DMS53 treated with DMSO at 0.1 percent for 48 hours (cell line): ENCODE measurements around the gene PAX3.
A peak's percentile ranks its signal among the peaks of the same experiment; 100 is the strongest.

Source experiments
- DNase-seq: peaks from one replicate; lab custom pipeline; 2025; ENCODE audit not compliant: unreplicated experiment; lab: John Stamatoyannopoulos, UW

PAX3 gene

GRCh38 chr2:222298311-222299150 is at the start of gene PAX3:
Gene PAX3 (minus strand): TSS chr2:222298998. CDS start chr2:222298615, 383 bp downstream.
- no peak for DNase-seq

GRCh38 chr2:222341331-222341730 is 42.5 kb upstream of the PAX3 start:
- no peak for DNase-seq

DNA sequence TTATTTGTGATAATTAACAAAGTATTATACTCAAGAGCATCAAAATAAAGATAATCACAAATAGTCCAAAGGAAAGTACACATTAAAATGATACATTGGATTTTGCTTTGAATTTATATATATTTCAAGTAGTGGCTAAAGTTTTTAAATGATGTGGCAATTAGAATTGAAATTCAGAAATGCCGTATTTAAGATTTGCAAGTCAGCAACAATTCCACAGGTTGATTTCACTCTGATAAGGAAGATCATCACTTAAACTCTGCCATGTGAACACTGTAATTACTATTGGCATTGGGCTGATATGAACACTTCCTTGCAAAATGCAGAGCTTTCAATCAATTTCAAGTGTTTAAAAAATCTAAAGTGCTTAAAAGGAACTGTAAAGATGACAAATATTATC is 39.6 kb upstream of the PAX3 start:
- DNase-seq = no peak

- DNase-seq = no peak
These were observed 38.1 kb upstream of the PAX3 start for GRCh38 chr2:222336931-222337330.

GRCh38 chr2:222336442-222336841 is 37.6 kb upstream of the PAX3 start:
- DNase-seq = no peak

- no peak for DNase-seq
These were observed 36.1 kb upstream of the PAX3 start for GRCh38 chr2:222334914-222335313.

DNA sequence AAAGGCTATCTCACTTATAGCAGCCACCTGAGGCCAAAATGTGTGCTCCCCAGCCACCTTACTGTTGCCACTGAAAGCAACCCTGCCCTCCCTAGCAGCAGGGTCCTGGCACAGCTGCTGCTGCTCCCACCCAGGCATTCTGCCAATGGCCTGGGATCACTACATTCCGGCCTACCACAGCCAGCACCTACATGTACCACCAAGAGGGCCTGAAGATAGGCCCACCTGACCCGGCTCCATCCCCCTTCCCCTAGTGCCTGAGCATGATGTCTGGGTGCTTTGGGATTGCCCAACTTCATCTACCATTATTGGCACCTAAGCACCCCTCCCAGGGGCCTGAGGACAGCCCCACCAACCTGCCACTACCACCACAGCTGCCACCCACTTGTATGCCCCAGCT is 34.6 kb upstream of the PAX3 start:
- DNase-seq = no peak

- no peak for DNase-seq
These were observed 33.3 kb upstream of the PAX3 start for GRCh38 chr2:222332116-222332515.

DNA sequence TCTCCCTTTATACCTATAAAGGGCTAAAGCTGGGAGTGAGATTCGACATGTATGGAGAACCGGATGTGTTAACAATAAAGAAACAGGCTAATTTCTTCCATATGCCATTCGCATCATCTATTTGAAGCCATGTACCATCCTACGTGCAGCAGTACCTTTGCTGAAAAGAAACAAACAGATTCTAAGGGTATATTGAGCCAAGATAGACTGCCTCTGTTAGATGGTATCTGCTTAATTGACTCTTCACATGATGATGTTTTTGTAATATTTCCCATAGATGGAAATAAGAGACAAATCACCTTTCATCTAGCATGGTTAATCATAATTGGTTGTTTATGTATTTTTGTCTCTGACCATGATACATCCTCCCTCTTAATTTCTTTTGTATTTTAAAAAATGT is 32.1 kb upstream of the PAX3 start:
- DNase-seq = no peak

- DNase-seq = no peak
These were observed 23.4 kb upstream of the PAX3 start for GRCh38 chr2:222322236-222322635.

DNA sequence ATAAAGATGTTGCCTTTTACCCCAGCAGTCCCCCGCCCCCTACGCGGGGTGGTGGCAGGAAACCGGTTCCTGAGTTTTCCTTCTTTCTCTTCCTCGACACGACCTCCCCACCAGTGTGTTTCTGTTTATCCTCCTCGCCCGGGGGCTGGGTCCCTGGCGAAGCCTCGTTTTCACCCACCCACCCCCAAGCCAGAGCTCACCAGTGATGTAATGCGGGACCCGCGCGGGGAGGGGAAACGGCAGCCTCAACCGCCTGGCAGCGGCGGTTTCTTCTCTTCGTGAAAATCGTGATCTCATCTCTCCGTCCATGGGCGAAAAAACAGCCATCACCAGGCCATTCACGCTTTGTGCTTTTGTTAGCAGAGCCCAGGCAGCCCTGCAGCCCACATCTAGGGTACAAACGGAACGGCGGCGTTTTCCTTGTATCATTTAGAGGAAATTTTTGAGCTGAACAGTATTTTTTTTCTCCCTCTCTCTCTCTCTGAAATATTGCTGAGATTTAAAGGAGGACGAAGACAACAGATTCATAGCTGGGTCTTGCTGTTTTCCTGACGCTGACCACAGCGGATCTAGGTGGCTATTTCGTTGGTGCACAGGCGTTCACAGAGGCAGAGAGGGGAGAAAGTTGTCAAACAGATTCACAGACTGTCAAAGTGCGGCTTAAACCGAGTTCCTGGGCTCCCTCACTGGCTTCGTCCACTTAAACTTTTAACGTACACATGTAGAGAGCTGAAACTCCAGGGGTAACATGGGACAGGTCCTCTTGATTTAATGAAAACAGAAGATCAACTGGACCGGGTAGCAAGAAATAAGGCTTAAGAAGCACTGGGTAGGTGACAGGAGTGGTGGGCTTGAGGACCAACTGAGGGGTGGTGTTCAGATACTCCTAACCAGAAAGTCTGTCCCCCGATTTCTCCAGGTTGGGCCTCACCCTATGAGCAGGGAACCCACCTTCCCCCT is 21.9 kb upstream of the PAX3 start:
- no peak for DNase-seq

DNA sequence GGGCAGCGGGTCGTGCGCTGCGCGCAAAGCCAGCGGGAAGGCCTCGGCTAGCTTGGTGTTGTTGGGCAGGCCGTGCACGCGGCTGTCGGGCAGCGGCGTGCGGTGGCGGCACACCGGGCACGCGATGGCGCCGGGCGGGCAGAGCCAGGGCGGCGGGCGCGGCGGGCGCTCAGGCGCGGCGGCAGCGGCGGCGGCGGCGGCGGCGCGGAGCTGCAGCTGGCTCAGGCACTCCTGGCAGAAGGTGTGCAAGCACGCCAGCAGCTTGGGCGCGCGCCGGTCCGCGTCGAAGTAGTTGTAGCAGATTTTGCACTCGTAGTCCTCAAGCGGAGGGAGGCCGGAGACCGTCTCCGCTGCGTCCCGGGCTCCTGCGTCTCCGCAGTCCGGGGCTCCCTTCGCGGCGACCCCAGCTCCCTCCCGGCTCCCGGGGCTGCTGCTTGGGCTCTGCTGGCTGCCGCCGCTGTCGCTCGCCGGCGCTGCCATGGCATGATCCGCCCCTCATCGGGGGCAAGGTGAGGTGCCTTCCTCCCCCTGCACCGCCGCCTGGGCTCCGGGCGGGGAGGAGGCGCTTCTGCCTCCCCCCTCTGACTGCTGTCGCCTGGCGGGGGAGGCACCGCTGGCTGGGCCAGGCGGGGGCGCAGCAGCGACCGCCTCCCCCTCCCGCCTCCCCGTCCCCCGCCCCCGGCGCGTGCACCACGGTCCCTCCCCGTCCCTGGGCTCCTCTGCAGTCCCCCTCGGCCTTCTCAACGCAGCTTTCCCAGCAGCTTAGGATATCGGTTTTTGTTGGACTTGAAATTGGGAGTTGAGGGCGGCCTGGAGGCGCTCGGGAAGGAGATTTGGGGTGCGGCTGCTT is 21.0 kb upstream of the PAX3 start:
- no peak for DNase-seq

DNA sequence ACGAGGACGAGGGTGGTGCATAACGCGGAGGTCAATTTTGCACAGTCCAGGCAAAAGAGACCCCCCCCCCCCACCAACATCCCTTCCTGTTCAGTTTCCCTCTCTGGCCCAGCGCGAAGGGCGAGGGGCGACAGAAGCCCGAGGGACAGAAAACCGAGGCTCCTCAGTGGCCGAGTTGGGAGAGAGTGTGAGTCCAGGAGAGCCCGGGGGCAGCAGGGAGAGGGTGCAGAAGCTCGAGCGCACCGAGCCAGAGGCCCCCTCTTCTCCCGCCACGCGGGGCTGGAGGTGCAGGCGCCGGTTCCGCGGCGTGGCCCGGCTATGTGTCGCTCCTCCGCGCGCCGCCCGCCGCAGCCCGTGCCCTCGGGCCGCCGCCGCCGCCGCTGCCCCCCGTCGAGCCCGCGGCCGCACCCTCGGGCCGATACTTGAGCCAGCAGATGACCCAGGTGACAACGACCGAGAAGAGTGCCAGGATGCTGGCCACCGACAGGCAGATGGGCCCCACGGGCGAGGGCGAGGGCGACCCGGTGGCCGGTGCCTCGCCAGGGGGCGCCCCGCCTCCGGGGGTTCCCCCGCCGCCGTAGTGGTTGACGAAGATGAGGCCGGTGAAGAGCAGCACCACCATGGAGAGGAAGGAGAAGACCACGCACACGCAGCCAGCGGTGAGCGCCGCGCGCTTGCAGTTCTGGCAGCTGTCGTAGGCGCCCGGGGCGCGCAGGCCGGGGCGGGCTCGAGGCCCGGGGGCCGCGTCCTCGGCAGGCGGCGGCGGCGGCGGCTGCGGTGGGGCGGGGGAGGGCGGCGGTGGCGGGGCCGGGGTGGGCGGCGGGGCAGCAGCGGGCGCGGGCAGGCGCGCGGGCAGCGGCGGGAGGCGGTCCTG is 20.2 kb upstream of the PAX3 start:
- DNase-seq = no peak

GRCh38 chr2:222318026-222318711 is 19.4 kb upstream of the PAX3 start:
- DNase-seq = peak; percentile 87

DNA sequence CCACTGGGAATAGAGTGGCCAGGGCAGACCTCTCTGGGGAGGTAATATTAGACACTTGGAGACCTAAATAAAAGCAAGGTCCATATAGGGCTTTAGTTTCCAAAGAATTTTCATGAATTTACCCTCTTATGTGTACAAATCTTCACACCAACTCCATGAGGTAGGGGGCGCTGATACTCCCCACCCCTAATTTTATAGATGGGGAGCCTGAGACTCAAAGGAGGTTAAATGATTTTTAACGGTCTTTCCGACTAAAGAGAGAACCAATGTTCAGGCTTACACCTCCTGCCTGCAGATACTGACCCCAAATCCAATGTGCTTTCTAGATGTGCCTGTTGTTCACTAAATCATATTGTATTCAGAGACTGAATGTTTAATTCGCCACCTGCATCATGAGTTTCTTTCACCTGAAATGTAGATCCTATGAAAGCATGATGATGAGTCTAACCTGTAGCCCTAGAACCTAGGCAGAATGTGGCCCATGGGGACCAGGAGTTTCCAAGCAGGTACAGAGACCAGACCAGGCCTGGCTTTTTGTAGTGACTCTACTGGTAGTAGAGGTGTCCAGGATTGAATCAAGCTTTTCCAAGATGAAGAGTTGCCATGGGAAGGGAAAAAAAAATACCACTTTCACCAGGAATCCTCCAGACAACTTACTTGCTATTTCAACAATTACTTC is 16.8 kb upstream of the PAX3 start:
- DNase-seq = no peak

GRCh38 chr2:222313816-222314215 is 15.0 kb upstream of the PAX3 start:
- DNase-seq = no peak

DNA sequence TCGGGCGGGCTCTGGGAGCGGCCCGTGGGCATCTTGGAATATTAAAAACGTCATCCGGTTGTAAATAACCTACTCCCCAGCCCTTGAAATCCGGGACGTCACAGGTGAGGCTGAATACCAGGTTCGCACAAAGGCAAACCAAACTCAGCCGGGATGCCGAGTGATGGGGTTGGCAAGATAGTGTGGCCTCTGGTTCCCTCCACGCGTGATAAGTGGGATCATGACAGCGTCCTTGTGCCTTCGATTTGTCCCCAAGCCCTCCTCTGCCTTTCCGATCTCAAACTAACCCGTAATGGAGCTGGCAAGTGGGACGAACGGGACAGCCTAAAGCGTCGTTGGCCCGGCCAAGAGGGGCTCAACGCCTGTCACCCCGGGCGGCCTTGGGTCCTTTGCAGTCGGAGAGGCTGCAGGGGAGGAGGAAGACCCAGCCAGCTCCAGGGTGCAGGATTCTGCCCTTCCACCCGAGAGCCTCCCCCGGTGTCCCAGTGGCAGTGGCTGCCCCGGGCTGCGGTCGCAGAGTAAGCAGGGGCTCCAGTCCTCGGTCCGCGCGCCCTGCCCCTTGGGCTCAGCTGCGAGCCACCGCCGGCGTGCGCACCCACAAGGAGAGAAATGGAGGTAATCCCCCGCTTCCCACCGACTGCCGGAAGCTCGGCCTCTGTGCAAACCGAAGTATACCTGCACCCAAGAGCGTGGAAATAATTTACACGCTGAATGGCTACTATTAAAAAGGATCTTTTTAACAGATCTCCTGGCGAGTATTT is 13.4 kb upstream of the PAX3 start:
- DNase-seq = no peak

- DNase-seq = no peak
These were observed 12.7 kb upstream of the PAX3 start for GRCh38 chr2:222311319-222311977.
